ENCODE measurements around the gene PIH1D1.
A peak's percentile ranks its signal among the peaks of the same experiment; 100 is the strongest.

Gene PIH1D1

GRCh38 chr19:49413348-49413747 lies 38.3 kb downstream of the PIH1D1 start:
- Mint-ChIP-seq H3K27me3 (peaks cover 4% of the 10 kb centered on the region), H3K4me3 (no peak overlapping the region), H3K27ac (no peak overlapping the region), H3K4me1 (ENCODE audit: low read depth) (peaks cover 37% of the 10 kb centered on the region), H3K9me3 (ENCODE audit: low read depth) (no peaks in the 10 kb centered on the region), H3K36me3 (no peaks in the 10 kb centered on the region)

GRCh38 chr19:49411681-49412326 lies 39.8 kb downstream of the PIH1D1 start:
- no peak overlapping the region for H3K4me3 Mint-ChIP-seq
- no peaks in the 10 kb centered on the region for H3K9me3 Mint-ChIP-seq (ENCODE audit: low read depth)
- no peak overlapping the region for H3K27ac Mint-ChIP-seq
- H3K36me3 Mint-ChIP-seq: no peaks in the 10 kb centered on the region
- no peaks in the 10 kb centered on the region for H3K27me3 Mint-ChIP-seq
- peaks cover 47% of the 10 kb centered on the region for H3K4me1 Mint-ChIP-seq (ENCODE audit: low read depth)

- peak overlapping the region; percentile 55 for H3K27ac Mint-ChIP-seq
- no peaks in the 10 kb centered on the region for H3K9me3 Mint-ChIP-seq (ENCODE audit: low read depth)
- H3K27me3 Mint-ChIP-seq: no peaks in the 10 kb centered on the region
- H3K4me3 Mint-ChIP-seq: peak overlapping the region; percentile 51
- H3K36me3 Mint-ChIP-seq: no peaks in the 10 kb centered on the region
- H3K4me1 Mint-ChIP-seq (ENCODE audit: low read depth): peaks cover 54% of the 10 kb centered on the region
Observed at GRCh38 chr19:49409441-49410029, 42.1 kb downstream of the PIH1D1 start.

- H3K27me3 Mint-ChIP-seq: no peaks in the 10 kb centered on the region
- H3K9me3 Mint-ChIP-seq (ENCODE audit: low read depth): no peaks in the 10 kb centered on the region
- H3K4me3 Mint-ChIP-seq: peak overlapping the region; percentile 51
- H3K4me1 Mint-ChIP-seq (ENCODE audit: low read depth): peaks cover 54% of the 10 kb centered on the region
- peak overlapping the region; percentile 22 for H3K27ac Mint-ChIP-seq
- no peaks in the 10 kb centered on the region for H3K36me3 Mint-ChIP-seq
Observed at GRCh38 chr19:49408816-49409440, 42.7 kb downstream of the PIH1D1 start.

- H3K4me3 Mint-ChIP-seq: no peak overlapping the region
- H3K9me3 Mint-ChIP-seq (ENCODE audit: low read depth): no peaks in the 10 kb centered on the region
- H3K36me3 Mint-ChIP-seq: no peaks in the 10 kb centered on the region
- H3K4me1 Mint-ChIP-seq (ENCODE audit: low read depth): peaks cover 60% of the 10 kb centered on the region
- no peak overlapping the region for H3K27ac Mint-ChIP-seq
- no peaks in the 10 kb centered on the region for H3K27me3 Mint-ChIP-seq
Observed at GRCh38 chr19:49407482-49408015, 44.1 kb downstream of the PIH1D1 start.

- no peak overlapping the region for H3K27ac Mint-ChIP-seq
- H3K9me3 Mint-ChIP-seq (ENCODE audit: low read depth): no peaks in the 10 kb centered on the region
- H3K4me1 Mint-ChIP-seq (ENCODE audit: low read depth): peaks cover 56% of the 10 kb centered on the region
- no peak overlapping the region for H3K4me3 Mint-ChIP-seq
- no peaks in the 10 kb centered on the region for H3K27me3 Mint-ChIP-seq
- no peaks in the 10 kb centered on the region for H3K36me3 Mint-ChIP-seq
Observed at GRCh38 chr19:49407079-49407478, 44.5 kb downstream of the PIH1D1 start.

- H3K27me3 Mint-ChIP-seq: no peaks in the 10 kb centered on the region
- no peaks in the 10 kb centered on the region for H3K36me3 Mint-ChIP-seq
- H3K9me3 Mint-ChIP-seq (ENCODE audit: low read depth): no peaks in the 10 kb centered on the region
- peaks cover 34% of the 10 kb centered on the region for H3K4me1 Mint-ChIP-seq (ENCODE audit: low read depth)
- H3K27ac Mint-ChIP-seq: no peak overlapping the region
- no peak overlapping the region for H3K4me3 Mint-ChIP-seq
Observed at GRCh38 chr19:49403404-49404187, 48.0 kb downstream of the PIH1D1 start.

- Mint-ChIP-seq H3K4me3 (no peak overlapping the region), H3K27me3 (no peaks in the 10 kb centered on the region), H3K9me3 (ENCODE audit: low read depth) (no peaks in the 10 kb centered on the region), H3K27ac (no peak overlapping the region), H3K4me1 (ENCODE audit: low read depth) (peaks cover 32% of the 10 kb centered on the region), H3K36me3 (no peaks in the 10 kb centered on the region)
Observed at GRCh38 chr19:49400029-49400428, 51.6 kb downstream of the PIH1D1 start.

- H3K4me1 Mint-ChIP-seq (ENCODE audit: low read depth): peaks cover 29% of the 10 kb centered on the region
- H3K27me3 Mint-ChIP-seq: no peaks in the 10 kb centered on the region
- H3K27ac Mint-ChIP-seq: no peak overlapping the region
- H3K9me3 Mint-ChIP-seq (ENCODE audit: low read depth): no peaks in the 10 kb centered on the region
- peak overlapping the region; percentile 4 for H3K4me3 Mint-ChIP-seq
- H3K36me3 Mint-ChIP-seq: no peaks in the 10 kb centered on the region
Observed at GRCh38 chr19:49398931-49399330, 52.7 kb downstream of the PIH1D1 start.

- no peak overlapping the region for H3K27ac Mint-ChIP-seq
- no peaks in the 10 kb centered on the region for H3K9me3 Mint-ChIP-seq (ENCODE audit: low read depth)
- H3K4me3 Mint-ChIP-seq: peak overlapping the region; percentile 4
- H3K4me1 Mint-ChIP-seq (ENCODE audit: low read depth): peaks cover 25% of the 10 kb centered on the region
- H3K36me3 Mint-ChIP-seq: no peaks in the 10 kb centered on the region
- no peaks in the 10 kb centered on the region for H3K27me3 Mint-ChIP-seq
Observed at GRCh38 chr19:49398001-49398615, 53.5 kb downstream of the PIH1D1 start.

GRCh38 chr19:49396738-49397505 lies 54.7 kb downstream of the PIH1D1 start:
- H3K9me3 Mint-ChIP-seq (ENCODE audit: low read depth): no peaks in the 10 kb centered on the region
- H3K27ac Mint-ChIP-seq: no peak overlapping the region
- peaks cover 24% of the 10 kb centered on the region for H3K4me1 Mint-ChIP-seq (ENCODE audit: low read depth)
- H3K27me3 Mint-ChIP-seq: no peaks in the 10 kb centered on the region
- H3K36me3 Mint-ChIP-seq: no peaks in the 10 kb centered on the region
- H3K4me3 Mint-ChIP-seq: no peak overlapping the region
